ENCODE measurements around the gene PRMT9. TPM values are rescaled to one million over a fixed set of nuclear protein-coding genes. Genes with fewer than 3 reads are reported as not detected.

The PRMT9 gene
- total RNA-seq, 1 donor from 2014 or later = 5.1 TPM

DNA sequence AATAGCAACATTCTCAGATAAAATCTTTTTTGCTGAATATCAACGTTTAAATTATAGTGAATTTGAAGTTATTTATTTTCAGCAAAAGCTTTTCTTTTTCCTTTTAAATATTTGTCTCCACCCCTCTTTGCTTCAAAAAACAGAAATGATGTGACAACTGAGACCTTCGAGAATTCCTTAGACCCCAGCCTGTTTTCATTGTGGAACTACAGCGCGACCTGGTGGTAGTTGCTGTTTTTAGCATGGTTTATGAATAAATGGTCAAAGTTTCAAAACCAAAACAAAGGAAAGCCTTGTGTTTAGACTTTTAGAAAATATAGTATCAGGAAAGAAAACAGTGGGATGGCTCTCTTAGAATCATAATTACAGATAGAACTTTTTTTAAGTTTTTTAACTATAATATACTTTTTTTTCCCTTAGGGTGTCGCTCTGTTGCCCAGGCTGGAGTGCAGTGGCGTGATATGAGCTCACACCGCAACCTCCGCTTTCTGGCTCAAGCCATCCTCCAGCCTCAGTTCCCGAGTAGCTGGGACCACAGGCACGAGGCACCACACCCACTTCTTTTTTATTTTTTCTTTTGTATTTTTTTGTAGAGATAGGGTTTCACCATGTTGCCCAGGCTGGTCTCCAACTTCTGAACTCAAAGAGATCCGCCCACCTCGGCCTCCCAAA, 93.6 kb downstream of the PRMT9 start:
- intact Hi-C loops (cut with micrococcal nuclease) = loop anchor here (5.0 to 10.0 kb wide), 2 partner anchors 478 to 566 kb away; no protein-coding TSS in a partner anchor
- peak; percentile 56 for DNase-seq
- ATAC-seq = peak; percentile 58

DNA sequence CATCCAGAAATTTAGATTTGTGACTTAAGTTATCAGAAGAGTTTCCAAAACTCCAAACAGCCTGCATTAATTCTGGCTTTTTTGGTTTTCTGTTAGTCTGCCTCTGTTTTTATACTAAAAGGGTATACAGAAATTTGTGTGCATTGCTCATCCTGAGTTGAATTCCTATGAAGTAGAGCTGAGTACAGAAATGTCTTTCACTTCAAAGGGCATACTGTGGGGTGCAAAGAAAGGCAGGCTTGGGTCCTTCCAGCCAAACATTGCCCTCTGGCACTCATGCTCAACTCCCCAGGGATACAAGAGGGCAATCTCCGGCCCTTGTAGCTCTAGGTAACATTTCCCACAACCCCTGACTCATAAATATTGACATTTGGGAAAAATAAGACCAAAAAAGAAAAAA, 94.4 kb downstream of the PRMT9 start:
- ATAC-seq = no peak
- intact Hi-C loops (cut with micrococcal nuclease) = loop anchor here (2.0 kb wide), 1 partner anchor 429 kb away; no protein-coding TSS in a partner anchor
- DNase-seq = no peak

Other genes starting within 250 kb of the PRMT9 start
- gene EDNRA, start 203.1 kb downstream of the PRMT9 start, total RNA-seq = 6.1 TPM
- 25.9 TPM for gene TMEM184C, start 66.8 kb downstream of the PRMT9 start, total RNA-seq
- gene ARHGAP10, start 47.9 kb upstream of the PRMT9 start, total RNA-seq = 69.2 TPM